SH-SY5Y (cell line): Measurements from ENCODE around the gene TUT7.

Experiments used
- GATA2 ChIP-seq: IDR thresholded peaks from 2 replicates; pipeline ENCODE4 v1.6.1; 2011; ENCODE audit warnings: mild to moderate bottlenecking, low read depth, low read length
- GATA3 ChIP-seq: IDR thresholded peaks from 2 replicates; pipeline ENCODE4 v1.6.1; 2011; ENCODE audit warnings: low read depth, mild to moderate bottlenecking, low read length, moderate library complexity

DNA sequence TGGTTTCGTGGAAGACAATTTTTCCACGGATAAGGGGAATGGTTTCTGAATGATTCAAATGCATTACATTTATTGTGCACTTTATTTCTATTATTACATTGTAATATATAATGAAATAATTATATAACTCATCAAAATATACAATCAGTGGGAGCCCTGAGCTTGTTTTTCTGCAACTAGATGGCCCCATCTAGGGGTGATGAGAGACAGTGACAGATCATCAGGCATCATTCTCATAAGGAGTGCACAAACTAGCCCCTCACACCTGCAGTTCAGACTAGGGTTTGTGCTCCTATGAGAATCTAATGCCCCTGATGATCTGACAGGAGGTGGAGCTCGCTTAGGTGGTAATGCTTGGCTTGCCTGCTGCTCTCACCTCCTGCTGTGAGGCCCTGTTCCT is 78.2 kb downstream of the TUT7 start:
- TF ChIP-seq GATA2: no peak
- no peak for TF ChIP-seq GATA3
